ENCODE data around the gene IL4R. TPM values are rescaled to one million over a fixed set of nuclear protein-coding genes. Genes with fewer than 3 reads are reported as not detected.

IL4R gene
- total and polyA plus RNA-seq, 2 of the 13 experiments (the other 11 are each of a cell fraction or from before 2014, with no cell fraction given): 15.9 to 49.6 TPM

DNA sequence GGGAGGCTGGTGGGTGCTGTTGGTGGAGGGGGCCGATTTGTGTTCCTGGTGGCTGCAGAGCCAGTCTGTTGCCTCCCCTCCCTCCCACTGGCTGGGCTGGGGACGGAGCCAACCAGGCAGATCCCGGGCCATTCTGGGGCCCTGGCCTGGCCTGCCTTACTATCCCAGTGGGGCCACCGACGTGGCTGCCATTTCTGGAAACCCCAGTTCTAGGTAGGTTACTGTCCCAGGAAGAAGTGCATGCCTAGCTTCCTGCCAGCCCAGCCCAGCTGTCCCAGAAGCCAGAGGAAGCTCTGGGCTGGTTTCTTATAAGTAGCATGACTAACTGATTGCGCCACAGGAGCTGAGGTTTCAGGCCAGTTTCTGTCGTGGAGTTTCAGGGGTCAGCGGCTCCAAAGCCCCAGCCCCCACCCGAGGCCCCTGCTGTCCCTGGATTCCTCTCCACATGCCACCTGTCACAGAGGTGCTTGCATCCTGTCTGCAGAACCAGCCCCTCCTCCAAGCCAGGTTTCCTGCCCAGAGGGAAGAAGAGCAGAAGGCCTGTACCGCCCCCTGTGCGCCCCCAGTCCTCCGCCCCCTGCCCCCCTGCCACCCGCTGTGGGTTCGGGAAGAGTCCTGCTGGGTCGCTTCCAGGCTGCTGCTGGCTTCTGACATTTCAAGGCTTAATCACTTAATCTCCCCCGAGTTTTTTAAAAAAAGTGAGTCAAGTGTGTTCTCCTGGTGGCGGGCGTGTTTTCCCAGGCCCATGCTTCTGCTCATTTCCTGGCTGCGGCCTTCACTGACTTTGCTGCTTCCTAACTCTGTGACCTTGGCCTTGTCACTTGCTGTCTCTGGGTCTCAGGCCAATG, 13.2 kb downstream of the IL4R start (continued):
- TF ChIP-seq SMC3 (IDR thresholded peaks at IDR 0.05; ENCODE audit: low read length) (no peak), ZFYVE20 (CRISPR knock-in tag; IDR thresholded peaks at IDR 0.05; ENCODE audit: borderline replicate concordance, low read depth) (no peak), ZNF33B (CRISPR knock-in tag; IDR thresholded peaks at IDR 0.05) (no peak), CCAR2 (optimal IDR thresholded peaks at IDR 0.05; ENCODE audit: low read depth, low read length) (no peak), GATA4 (IDR thresholded peaks at IDR 0.05; ENCODE audit: borderline replicate concordance, low read depth) (no peak), TBL1XR1 (IDR thresholded peaks at IDR 0.05; ENCODE audit: borderline replicate concordance, low read length, partially characterized antibody) (peak; percentile 63), ZNF136 (CRISPR knock-in tag; IDR thresholded peaks at IDR 0.05; ENCODE audit: low read depth) (no peak), SALL2 (CRISPR knock-in tag; IDR thresholded peaks at IDR 0.05) (no peak), ZNF12 (CRISPR knock-in tag; IDR thresholded peaks at IDR 0.05) (peak; percentile 9; the same call in 1 of the 2 replicates), MZF1 (CRISPR knock-in tag; IDR thresholded peaks at IDR 0.05; ENCODE audit: borderline replicate concordance) (no peak), HOXA5 (CRISPR knock-in tag; IDR thresholded peaks at IDR 0.05) (peak; percentile 40; the same call in 1 of the 2 replicates), ZSCAN25 (CRISPR knock-in tag; IDR thresholded peaks at IDR 0.05) (no peak), MED1 (CRISPR knock-in tag; IDR thresholded peaks at IDR 0.05) (no peak), ATRX (CRISPR knock-in tag; IDR thresholded peaks at IDR 0.05; ENCODE audit: borderline replicate concordance) (no peak), RFXANK (CRISPR knock-in tag; IDR thresholded peaks at IDR 0.05) (no peak), HNF4G (IDR thresholded peaks at IDR 0.05; ENCODE audit: borderline replicate concordance, low read depth, low read length) (0 out of 2 replicates have a peak, but pooled peaks have one; percentile 38), HNF4G (CRISPR knock-in tag; IDR thresholded peaks at IDR 0.05; ENCODE audit: borderline replicate concordance, low read depth) (no peak; the same call in 1 of the 2 replicates)
- TF ChIP-seq, protein P1, sequence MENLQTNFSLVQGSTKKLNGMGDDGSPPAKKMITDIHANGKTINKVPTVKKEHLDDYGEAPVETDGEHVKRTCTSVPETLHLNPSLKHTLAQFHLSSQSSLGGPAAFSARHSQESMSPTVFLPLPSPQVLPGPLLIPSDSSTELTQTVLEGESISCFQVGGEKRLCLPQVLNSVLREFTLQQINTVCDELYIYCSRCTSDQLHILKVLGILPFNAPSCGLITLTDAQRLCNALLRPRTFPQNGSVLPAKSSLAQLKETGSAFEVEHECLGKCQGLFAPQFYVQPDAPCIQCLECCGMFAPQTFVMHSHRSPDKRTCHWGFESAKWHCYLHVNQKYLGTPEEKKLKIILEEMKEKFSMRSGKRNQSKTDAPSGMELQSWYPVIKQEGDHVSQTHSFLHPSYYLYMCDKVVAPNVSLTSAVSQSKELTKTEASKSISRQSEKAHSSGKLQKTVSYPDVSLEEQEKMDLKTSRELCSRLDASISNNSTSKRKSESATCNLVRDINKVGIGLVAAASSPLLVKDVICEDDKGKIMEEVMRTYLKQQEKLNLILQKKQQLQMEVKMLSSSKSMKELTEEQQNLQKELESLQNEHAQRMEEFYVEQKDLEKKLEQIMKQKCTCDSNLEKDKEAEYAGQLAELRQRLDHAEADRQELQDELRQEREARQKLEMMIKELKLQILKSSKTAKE (CRISPR knock-in tag; IDR thresholded peaks at IDR 0.05; ENCODE audit: borderline replicate concordance): peak; percentile 83
- TF ChIP-seq, protein P2, sequence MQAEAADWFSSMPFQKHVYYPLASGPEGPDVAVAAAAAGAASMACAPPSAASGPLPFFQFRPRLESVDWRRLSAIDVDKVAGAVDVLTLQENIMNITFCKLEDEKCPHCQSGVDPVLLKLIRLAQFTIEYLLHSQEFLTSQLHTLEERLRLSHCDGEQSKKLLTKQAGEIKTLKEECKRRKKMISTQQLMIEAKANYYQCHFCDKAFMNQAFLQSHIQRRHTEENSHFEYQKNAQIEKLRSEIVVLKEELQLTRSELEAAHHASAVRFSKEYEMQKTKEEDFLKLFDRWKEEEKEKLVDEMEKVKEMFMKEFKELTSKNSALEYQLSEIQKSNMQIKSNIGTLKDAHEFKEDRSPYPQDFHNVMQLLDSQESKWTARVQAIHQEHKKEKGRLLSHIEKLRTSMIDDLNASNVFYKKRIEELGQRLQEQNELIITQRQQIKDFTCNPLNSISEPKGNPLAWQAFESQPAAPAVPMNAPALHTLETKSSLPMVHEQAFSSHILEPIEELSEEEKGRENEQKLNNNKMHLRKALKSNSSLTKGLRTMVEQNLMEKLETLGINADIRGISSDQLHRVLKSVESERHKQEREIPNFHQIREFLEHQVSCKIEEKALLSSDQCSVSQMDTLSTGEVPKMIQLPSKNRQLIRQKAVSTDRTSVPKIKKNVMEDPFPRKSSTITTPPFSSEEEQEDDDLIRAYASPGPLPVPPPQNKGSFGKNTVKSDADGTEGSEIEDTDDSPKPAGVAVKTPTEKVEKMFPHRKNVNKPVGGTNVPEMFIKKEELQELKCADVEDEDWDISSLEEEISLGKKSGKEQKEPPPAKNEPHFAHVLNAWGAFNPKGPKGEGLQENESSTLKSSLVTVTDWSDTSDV (CRISPR knock-in tag; IDR thresholded peaks at IDR 0.05): no peak
- TF ChIP-seq, protein P3, sequence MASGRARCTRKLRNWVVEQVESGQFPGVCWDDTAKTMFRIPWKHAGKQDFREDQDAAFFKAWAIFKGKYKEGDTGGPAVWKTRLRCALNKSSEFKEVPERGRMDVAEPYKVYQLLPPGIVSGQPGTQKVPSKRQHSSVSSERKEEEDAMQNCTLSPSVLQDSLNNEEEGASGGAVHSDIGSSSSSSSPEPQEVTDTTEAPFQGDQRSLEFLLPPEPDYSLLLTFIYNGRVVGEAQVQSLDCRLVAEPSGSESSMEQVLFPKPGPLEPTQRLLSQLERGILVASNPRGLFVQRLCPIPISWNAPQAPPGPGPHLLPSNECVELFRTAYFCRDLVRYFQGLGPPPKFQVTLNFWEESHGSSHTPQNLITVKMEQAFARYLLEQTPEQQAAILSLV (CRISPR knock-in tag; IDR thresholded peaks at IDR 0.05; ENCODE audit: borderline replicate concordance): no peak
- TF ChIP-seq, protein P4, sequence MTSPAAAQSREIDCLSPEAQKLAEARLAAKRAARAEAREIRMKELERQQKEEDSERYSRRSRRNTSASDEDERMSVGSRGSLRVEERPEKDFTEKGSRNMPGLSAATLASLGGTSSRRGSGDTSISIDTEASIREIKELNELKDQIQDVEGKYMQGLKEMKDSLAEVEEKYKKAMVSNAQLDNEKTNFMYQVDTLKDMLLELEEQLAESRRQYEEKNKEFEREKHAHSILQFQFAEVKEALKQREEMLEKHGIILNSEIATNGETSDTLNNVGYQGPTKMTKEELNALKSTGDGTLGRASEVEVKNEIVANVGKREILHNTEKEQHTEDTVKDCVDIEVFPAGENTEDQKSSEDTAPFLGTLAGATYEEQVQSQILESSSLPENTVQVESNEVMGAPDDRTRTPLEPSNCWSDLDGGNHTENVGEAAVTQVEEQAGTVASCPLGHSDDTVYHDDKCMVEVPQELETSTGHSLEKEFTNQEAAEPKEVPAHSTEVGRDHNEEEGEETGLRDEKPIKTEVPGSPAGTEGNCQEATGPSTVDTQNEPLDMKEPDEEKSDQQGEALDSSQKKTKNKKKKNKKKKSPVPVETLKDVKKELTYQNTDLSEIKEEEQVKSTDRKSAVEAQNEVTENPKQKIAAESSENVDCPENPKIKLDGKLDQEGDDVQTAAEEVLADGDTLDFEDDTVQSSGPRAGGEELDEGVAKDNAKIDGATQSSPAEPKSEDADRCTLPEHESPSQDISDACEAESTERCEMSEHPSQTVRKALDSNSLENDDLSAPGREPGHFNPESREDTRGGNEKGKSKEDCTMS (CRISPR knock-in tag; conservative IDR thresholded peaks at IDR 0.05): no peak

All from HepG2 (cell line).